Spleen (tissue), 11 donors: Measurements from ENCODE around the gene KCNH8. TPM values are rescaled to one million over a fixed set of nuclear protein-coding genes. Genes with fewer than 3 reads are reported as not detected.
A peak's percentile ranks its signal among the peaks of the same experiment; 100 is the strongest.
"Not testable (repeated sequence)": the region's sequence is repeated elsewhere in the genome, so short reads cannot be mapped to it uniquely, and the experiment has no call there.

Experiments used
- DNase-seq: peaks from one replicate; pipeline ENCODE4 v3.0.0-alpha.2; 2020
- H3K27ac ChIP-seq, 8 donors: fragments of 200-600 bp; sonication (generic) in 7 of 8; 1 replicate in 4 of 8; 2 replicates in 4 of 8; pipeline versions ENCODE4 v1.5.0 to v1.8.0; 2016 to 2021; ENCODE audit warnings: inconsistent platforms in 4 of 8, mild to moderate bottlenecking in 4 of 8, moderate library complexity in 1 of 8
- H3K27me3 ChIP-seq, 7 donors: fragments of 200-600 bp; sonication (generic) in 6 of 7; replicated peaks in 1 of 7; 1 replicate in 4 of 7; 2 replicates in 3 of 7; pipeline versions ENCODE4 v1.5.0 to v1.8.0; 2016 to 2021; ENCODE audit warnings: inconsistent platforms in 3 of 7, mild to moderate bottlenecking in 1 of 7
- H3K36me3 ChIP-seq, 6 donors: fragments of 200-600 bp; sonication (generic) in 5 of 6; 1 replicate in 4 of 6; 2 replicates in 2 of 6; pipeline versions ENCODE4 v1.5.0 to v1.8.0; 2016 to 2021; ENCODE audit warnings: inconsistent platforms in 2 of 6
- H3K4me1 ChIP-seq, 6 donors: fragments of 200-600 bp; sonication (generic) in 5 of 6; 1 replicate in 3 of 6; 2 replicates in 3 of 6; pipeline versions ENCODE4 v1.5.0 to v1.8.0; 2016 to 2021; ENCODE audit warnings: inconsistent platforms in 3 of 6
- H3K4me3 ChIP-seq, 8 donors: fragments of 200-600 bp; sonication (generic) in 7 of 8; 1 replicate in 4 of 8; 2 replicates in 4 of 8; pipeline versions ENCODE4 v1.5.0 to v1.8.0; 2016 to 2021; ENCODE audit warnings: inconsistent platforms in 4 of 8, mild to moderate bottlenecking in 4 of 8, moderate library complexity in 2 of 8
- H3K9me3 ChIP-seq, 8 donors: fragments of 200-600 bp; sonication (generic) in 7 of 8; 1 replicate in 4 of 8; 2 replicates in 4 of 8; pipeline versions ENCODE4 v1.5.0 to v1.8.0; 2016 to 2021; ENCODE audit warnings: inconsistent platforms in 4 of 8
- POLR2A ChIP-seq, 3 donors: fragments of 450-650 bp; IDR thresholded peaks; one replicate each; pipeline ENCODE4 v1.5.1; 2017; ENCODE audit warnings: antibody characterized with exemption in 3 of 3, mild to moderate bottlenecking in 1 of 3
- POLR2AphosphoS5 ChIP-seq, 3 donors: sonication (generic); formaldehyde crosslinking; IDR thresholded peaks; one replicate each; pipeline ENCODE4 v1.5.1; 2017; ENCODE audit warnings: antibody characterized with exemption in 3 of 3
- WGBS, 5 donors: extraction: QIAGEN DNeasy Blood & Tissue Kit in 3 of 5; methylation state at CpG; one replicate each; pipeline versions ENCODE4 v1.1.5 to v1.1.7; 2013 to 2018; 5-methylcytosine and 5-hydroxymethylcytosine counted together
- intact Hi-C: fragments of 100-400 bp; cut with DNase I; formaldehyde crosslinking; loops from one replicate; pipeline ENCODE4 v1.15.0; 2023; ENCODE audit warnings: low total_unique reads
- polyA plus RNA-seq, 3 donors: library from polyadenylated mRNA; stranded (reverse); fragments of 200-250 nt; gene quantifications; one replicate each; pipeline ENCODE4 v1.2.1, GENCODE V29; 2013
- total RNA-seq, 7 donors: library from RNA; depleted of rRNA in 3 of 7; stranded (reverse); fragments of >200 nt in 3 of 7; fragmentation: NEBNext Ultra II Directional in 4 of 7; extraction: Animal tissue kit (Norgen Biotek cat#: 25700) in 4 of 7; gene quantifications; one replicate each; pipeline versions ENCODE4 v1.1.0 to v1.2.1, GENCODE V29; 2016 to 2021
- TF ChIP-seq, protein P1 (sequence below), 11 experiments: fragments of 200-600 bp in 7 of 11; fragments of 450-650 bp in 4 of 11; sonication (generic) in 4 of 11; IDR thresholded peaks in 8 of 11; conservative IDR thresholded peaks in 3 of 11; 1 replicate in 7 of 11; 2 replicates in 4 of 11; pipeline versions ENCODE4 v1.4.0 to v1.8.0; 2016 to 2021; ENCODE audit warnings: antibody characterized with exemption in 11 of 11, inconsistent platforms in 4 of 11, mild to moderate bottlenecking in 1 of 11
- donor health status: healthy with polysubstance abuse.
- donor health status: DM: no; HTN: no; CAD: no; lungs with moderate emphysema.
- donor health status: DM: no; HTN: no; CAD: no.
- donor health status: Bipolar disorder and iron deficiency.
- donor health status: healthy.
- donor health status: DM: no; HTN: no; CAD: no.
- donor health status: DM: yes; HTN: yes; CAD: no.

KCNH8 gene
- total and polyA plus RNA-seq, 10 donors, result 0.70 to 3.1 (median 2.2) TPM

DNA sequence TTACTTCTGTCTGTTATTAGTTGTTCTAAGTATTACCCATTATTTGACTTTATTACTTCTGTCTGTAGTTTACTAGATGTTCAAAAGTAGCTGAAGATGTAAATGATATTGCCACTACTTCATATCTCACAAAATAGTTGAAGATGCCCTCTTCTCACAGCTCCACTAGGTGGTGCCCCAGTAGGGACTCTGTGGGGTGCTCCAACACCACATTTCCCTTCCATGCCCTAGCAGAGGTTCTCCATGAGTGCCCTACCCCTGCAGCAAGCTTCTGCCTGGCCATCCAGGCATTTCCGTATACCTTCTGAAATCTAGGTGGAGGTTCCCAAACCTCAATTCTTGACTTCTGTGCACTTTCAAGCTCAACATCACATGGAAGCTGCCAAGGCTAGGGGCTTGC lies 80.8 kb downstream of the KCNH8 start:
- Histone ChIP-seq H3K9me3 (peaks cover 0 to under 1% (median 0%) of the 10 kb centered on the region in 8 donors), H3K4me3 (no peak overlapping the region), H3K27me3 (no peaks in the 10 kb centered on the region), H3K27ac (peak overlapping the region in 1 of 8 donors; percentile 38), H3K36me3 (no peaks in the 10 kb centered on the region), H3K4me1 (no peaks in the 10 kb centered on the region)
- WGBS, 5 donors, result 88 to 100% (median 96%) methylated on average over 1 of the region's 1 CpG
- TF ChIP-seq, protein P1, sequence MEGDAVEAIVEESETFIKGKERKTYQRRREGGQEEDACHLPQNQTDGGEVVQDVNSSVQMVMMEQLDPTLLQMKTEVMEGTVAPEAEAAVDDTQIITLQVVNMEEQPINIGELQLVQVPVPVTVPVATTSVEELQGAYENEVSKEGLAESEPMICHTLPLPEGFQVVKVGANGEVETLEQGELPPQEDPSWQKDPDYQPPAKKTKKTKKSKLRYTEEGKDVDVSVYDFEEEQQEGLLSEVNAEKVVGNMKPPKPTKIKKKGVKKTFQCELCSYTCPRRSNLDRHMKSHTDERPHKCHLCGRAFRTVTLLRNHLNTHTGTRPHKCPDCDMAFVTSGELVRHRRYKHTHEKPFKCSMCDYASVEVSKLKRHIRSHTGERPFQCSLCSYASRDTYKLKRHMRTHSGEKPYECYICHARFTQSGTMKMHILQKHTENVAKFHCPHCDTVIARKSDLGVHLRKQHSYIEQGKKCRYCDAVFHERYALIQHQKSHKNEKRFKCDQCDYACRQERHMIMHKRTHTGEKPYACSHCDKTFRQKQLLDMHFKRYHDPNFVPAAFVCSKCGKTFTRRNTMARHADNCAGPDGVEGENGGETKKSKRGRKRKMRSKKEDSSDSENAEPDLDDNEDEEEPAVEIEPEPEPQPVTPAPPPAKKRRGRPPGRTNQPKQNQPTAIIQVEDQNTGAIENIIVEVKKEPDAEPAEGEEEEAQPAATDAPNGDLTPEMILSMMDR (IDR thresholded peaks at IDR 0.05 in 8 of 11, conservative IDR thresholded peaks at IDR 0.05 in 3 of 11), result no peak
- TF ChIP-seq POLR2AphosphoS5 (IDR thresholded peaks at IDR 0.05) (no peak), POLR2A (IDR thresholded peaks at IDR 0.05) (no peak)
- DNase-seq, result no peak
- intact Hi-C loops, result no loop called here

DNA sequence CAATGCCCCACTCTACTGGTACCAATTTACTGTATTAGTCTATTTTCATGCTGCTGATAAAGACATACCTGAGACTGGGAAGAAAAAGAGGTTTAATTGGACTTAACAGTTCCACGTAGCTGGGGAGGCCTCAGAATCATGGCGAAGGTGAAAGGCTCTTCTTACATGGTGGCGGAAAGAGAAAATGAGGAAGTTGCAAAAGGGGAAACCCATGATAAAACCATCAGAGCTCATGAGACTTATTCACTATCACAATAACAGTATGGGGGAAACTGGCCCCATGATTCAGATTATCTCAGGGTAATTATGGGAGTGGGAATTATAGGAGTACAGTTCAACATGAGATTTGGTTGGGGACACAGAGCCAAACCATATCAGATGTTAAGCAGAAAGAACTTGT lies 81.6 kb downstream of the KCNH8 start:
- 33 to 57% (median 41%) methylated on average over 3 of the region's 3 CpGs for WGBS, 5 donors
- H3K27ac ChIP-seq, result peak overlapping the region in 3 of 8 donors; percentile 22 to 38 (median 38)

DNA sequence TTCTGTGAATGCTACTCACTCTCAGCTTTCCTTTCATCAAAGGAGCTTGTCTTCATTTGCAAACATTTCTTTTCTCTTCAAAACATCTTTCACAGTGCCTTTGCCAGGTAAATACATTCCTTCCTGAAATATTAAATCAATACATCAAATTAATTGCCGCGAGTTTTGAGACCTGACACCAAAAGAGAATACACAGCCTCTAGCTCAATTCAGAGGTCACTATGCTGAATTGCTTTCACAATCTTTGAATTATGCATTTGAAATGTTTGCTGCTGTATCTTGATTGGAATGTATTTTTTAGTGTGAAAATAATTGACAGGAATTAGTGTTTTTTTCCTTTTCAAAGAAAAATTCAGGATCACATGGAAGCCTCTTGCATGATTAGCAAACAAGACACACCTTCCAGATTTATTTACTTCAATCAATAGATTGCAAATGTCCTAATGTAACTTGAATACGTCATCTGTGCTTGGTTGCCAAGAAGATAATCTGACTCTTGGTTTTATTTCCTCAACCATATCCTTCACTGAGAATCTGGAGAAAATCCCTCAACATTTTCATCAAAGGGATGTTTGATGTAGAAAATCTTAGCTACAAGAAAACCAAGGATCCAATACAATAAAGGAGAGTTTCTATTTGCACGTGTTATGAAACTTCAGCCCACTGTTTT lies 83.6 kb downstream of the KCNH8 start:
- DNase-seq, result no peak
- TF ChIP-seq, protein P1 (IDR thresholded peaks at IDR 0.05 in 8 of 11, conservative IDR thresholded peaks at IDR 0.05 in 3 of 11), result no peak
- TF ChIP-seq POLR2AphosphoS5 (IDR thresholded peaks at IDR 0.05) (no peak), POLR2A (IDR thresholded peaks at IDR 0.05) (no peak)
- 84 to 93% (median 91%) methylated on average over 4 of the region's 4 CpGs for WGBS, 5 donors

More for the DNA sequence above, 81.6 kb downstream of the KCNH8 start:
- intact Hi-C loops, H3K4me3 ChIP-seq, H3K27me3 ChIP-seq, H3K36me3 ChIP-seq, H3K9me3 ChIP-seq, H3K4me1 ChIP-seq, DNase-seq: not testable (repeated sequence)

GRCh38 chr3:19232566-19232965 lies 84.3 kb downstream of the KCNH8 start:
- H3K4me3 ChIP-seq, result no peak overlapping the region
- WGBS, 5 donors, result 59 to 85% (median 74%) methylated on average over 2 of the region's 2 CpGs
- H3K4me1 ChIP-seq, result no peaks in the 10 kb centered on the region
- no peak for DNase-seq
- H3K9me3 ChIP-seq, result peaks cover 0 to 5% (median 0%) of the 10 kb centered on the region in 8 donors
- no peaks in the 10 kb centered on the region for H3K36me3 ChIP-seq
- no peak overlapping the region for H3K27ac ChIP-seq
- TF ChIP-seq, protein P1 (IDR thresholded peaks at IDR 0.05 in 8 of 11, conservative IDR thresholded peaks at IDR 0.05 in 3 of 11), result no peak
- TF ChIP-seq POLR2AphosphoS5 (IDR thresholded peaks at IDR 0.05), result no peak
- no peak for TF ChIP-seq POLR2A (IDR thresholded peaks at IDR 0.05)
- intact Hi-C loops, result no loop called here
- H3K27me3 ChIP-seq, result no peaks in the 10 kb centered on the region

More for the DNA sequence above, 83.6 kb downstream of the KCNH8 start:
- intact Hi-C loops, result no loop called here
- Histone ChIP-seq H3K4me3 (no peak overlapping the region), H3K4me1 (no peaks in the 10 kb centered on the region), H3K27ac (no peak overlapping the region), H3K9me3 (peaks cover 0 to 5% (median 0%) of the 10 kb centered on the region in 8 donors), H3K36me3 (no peaks in the 10 kb centered on the region), H3K27me3 (no peaks in the 10 kb centered on the region)

DNA sequence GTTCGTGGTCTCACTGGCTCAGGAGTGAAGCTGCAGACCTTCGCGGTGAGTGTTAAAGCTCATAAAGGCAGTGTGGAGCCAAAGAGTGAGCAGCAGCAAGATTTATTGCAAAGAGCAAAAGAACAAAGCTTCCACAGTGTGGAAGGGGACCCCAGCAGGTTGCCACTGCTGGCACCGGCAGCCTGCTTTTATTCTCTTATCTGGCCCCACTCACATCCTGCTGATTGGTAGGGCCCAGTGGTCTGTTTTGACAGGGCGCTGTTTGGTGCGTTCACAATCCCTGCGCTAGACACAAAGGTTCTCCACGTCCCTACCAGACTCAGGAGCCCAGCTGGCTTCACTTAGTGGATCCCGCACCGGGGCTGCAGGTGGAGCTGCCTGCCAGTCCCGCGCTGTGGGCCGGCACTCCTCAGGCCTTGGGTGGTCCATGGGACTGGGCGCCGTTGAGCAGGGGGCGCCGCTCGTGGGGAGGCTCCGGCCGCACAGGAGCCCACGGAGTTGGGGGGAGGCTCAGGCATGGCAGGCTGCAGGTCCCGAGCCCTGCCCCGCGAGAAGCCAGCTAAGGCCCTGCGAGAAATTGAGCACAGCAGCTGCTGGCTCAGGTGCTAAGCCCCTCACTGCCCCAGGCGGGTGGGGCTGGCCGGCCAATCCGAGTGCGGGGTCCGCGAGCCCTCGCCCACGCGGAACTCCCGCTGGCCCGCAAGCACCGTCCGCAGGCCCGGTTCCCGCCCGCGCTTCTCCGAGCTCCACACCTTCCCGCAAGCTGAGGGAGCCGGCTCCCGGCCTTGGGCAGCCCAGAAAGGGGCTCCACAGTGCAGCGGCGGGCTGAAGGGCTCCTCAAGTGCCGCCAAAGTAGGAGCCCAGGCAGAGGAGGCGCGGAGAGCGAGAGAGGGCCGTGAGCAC lies 85.8 kb downstream of the KCNH8 start:
- H3K27me3 ChIP-seq, H3K27ac ChIP-seq, intact Hi-C loops, H3K36me3 ChIP-seq, H3K4me1 ChIP-seq, H3K9me3 ChIP-seq, H3K4me3 ChIP-seq: not testable (repeated sequence)
- WGBS, 5 donors, result 64 to 90% (median 87%) methylated on average over 12 to 53 of the region's 53 CpGs
- DNase-seq, result peak; percentile 71
